RWPE2 (cell line): Measurements from ENCODE around the gene RPTOR.

ENCODE experiments used
- ATAC-seq: fragments of 200-7000 bp; cut with Tn5 transposase; 3 replicates; pipeline ENCODE4 v1.9.1; 2021; ENCODE audit warnings: low read depth
- DNase-seq: peaks from one replicate; pipeline ENCODE4 v3.0.0-alpha.2; 2020; ENCODE audit warnings: low spot score
- H3K27ac ChIP-seq: fragments of 450-650 bp; 2 replicates; pipeline ENCODE4 v1.5.1; 2017; ENCODE audit warnings: mild to moderate bottlenecking; ENCODE audit not compliant: poor library complexity, severe bottlenecking
- H3K27me3 ChIP-seq: fragments of 250-450 bp; sonication (Bioruptor Pico); 2 replicates; pipeline ENCODE4 v1.5.1; 2021; ENCODE audit warnings: mild to moderate bottlenecking, moderate library complexity; ENCODE audit not compliant: insufficient read depth, poor library complexity, severe bottlenecking
- H3K36me3 ChIP-seq: fragments of 250-450 bp; sonication (Bioruptor Pico); 2 replicates; pipeline ENCODE4 v1.5.1; 2020; ENCODE audit warnings: low read depth, mild to moderate bottlenecking, moderate library complexity
- H3K4me1 ChIP-seq: fragments of 250-450 bp; sonication (Bioruptor Pico); 2 replicates; pipeline ENCODE4 v1.5.1; 2021; ENCODE audit warnings: mild to moderate bottlenecking, moderate library complexity; ENCODE audit not compliant: insufficient read depth, poor library complexity, severe bottlenecking
- H3K4me3 ChIP-seq: fragments of 250-450 bp; sonication (Bioruptor Pico); 2 replicates; pipeline ENCODE4 v1.5.1; 2021; ENCODE audit warnings: mild to moderate bottlenecking, moderate library complexity; ENCODE audit not compliant: severe bottlenecking
- H3K9me3 ChIP-seq: fragments of 250-450 bp; sonication (Bioruptor Pico); 2 replicates; pipeline ENCODE4 v1.5.1; 2021; ENCODE audit warnings: mild to moderate bottlenecking, moderate library complexity; ENCODE audit not compliant: severe bottlenecking
- CTCF ChIP-seq: fragments of 450-650 bp; IDR thresholded peaks from one replicate; pipeline ENCODE4 v1.5.1; 2017; ENCODE audit warnings: mild to moderate bottlenecking, moderate library complexity; ENCODE audit not compliant: poor library complexity, severe bottlenecking

The RPTOR gene

GRCh38 chr17:80821546-80821945 lies 276.9 kb downstream of the RPTOR start:
- TF ChIP-seq CTCF: no peak
- no peak for ATAC-seq
- H3K27me3 ChIP-seq: no peaks in the 10 kb centered on the region

GRCh38 chr17:80822021-80822699 lies 277.5 kb downstream of the RPTOR start:
- Histone ChIP-seq H3K27ac (no peak overlapping the region), H3K9me3 (no peaks in the 10 kb centered on the region), H3K4me1 (peaks cover 20% of the 10 kb centered on the region), H3K4me3 (no peak overlapping the region), H3K27me3 (no peaks in the 10 kb centered on the region), H3K36me3 (peaks cover 16% of the 10 kb centered on the region)
- no peak for TF ChIP-seq CTCF
- ATAC-seq (no peak), DNase-seq (peak; percentile 52)

More at GRCh38 chr17:80821546-80821945, 276.9 kb downstream of the RPTOR start:
- no peaks in the 10 kb centered on the region for H3K9me3 ChIP-seq
- peak; percentile 41 for DNase-seq
- no peak overlapping the region for H3K4me3 ChIP-seq
- no peak overlapping the region for H3K27ac ChIP-seq
- peaks cover 16% of the 10 kb centered on the region for H3K36me3 ChIP-seq
- H3K4me1 ChIP-seq: peaks cover 14% of the 10 kb centered on the region

GRCh38 chr17:80822700-80823410 lies 278.2 kb downstream of the RPTOR start:
- Histone ChIP-seq H3K27ac (peak overlapping the region; percentile 3), H3K9me3 (no peaks in the 10 kb centered on the region), H3K36me3 (peaks cover 16% of the 10 kb centered on the region), H3K27me3 (no peaks in the 10 kb centered on the region), H3K4me3 (no peak overlapping the region), H3K4me1 (peaks cover 24% of the 10 kb centered on the region)
- ATAC-seq (no peak), DNase-seq (peak; percentile 60)
- TF ChIP-seq CTCF: no peak

DNA sequence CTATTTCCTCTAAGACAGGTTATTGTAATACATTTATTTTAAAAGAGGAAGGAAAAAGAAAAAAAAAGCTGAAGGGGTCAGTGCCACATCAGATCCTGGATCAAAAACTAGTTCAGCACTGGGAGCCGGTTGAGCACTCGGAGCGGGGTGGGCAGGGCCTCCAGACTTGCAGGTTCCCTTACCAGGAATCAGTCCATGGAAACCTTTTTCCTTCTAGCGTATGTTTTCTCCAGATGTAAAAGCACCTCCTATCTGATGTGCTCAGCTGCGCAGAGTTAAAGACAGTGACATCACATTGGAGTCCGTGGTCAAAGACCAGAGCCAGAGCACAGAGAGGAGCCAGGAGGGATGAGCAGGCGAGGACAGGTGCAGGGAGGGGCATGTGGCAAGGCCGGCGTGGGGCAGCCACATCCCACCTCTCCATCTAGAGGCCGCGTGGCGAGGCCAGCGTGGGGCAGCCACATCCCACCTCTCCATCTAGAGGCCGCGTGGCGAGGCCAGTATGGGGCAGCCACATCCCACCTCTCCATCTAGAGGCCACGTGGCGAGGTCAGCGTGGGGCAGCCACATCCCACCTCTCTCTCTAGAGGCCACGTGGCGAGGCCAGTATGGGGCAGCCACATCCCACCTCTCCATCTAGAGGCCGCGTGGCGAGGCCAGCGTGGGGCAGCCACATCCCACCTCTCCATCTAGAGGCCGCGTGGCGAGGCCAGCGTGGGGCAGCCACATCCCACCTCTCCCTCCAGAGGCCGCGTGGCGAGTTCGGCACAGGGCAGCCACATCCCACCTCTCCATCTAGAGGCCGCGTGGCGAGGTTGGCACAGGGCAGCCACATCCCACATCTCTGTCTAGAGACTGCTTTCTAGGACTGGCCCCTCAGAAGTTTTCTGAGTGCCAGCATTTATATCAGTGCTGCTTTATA lies 280.2 kb downstream of the RPTOR start:
- Histone ChIP-seq H3K27ac (no peak overlapping the region), H3K9me3 (no peaks in the 10 kb centered on the region), H3K4me1 (peaks cover 20% of the 10 kb centered on the region), H3K27me3 (no peaks in the 10 kb centered on the region), H3K4me3 (no peak overlapping the region), H3K36me3 (peaks cover 16% of the 10 kb centered on the region)
- TF ChIP-seq CTCF: no peak
- DNase-seq (peak; percentile 32), ATAC-seq (no peak)
